Sigmoid colon (tissue), 3 donors: ENCODE data around the gene ZSWIM6.

ENCODE experiments used
- CTCF ChIP-seq, 4 experiments: fragments of 450-650 bp in 3 of 4; fragments of 200-600 bp in 1 of 4; IDR thresholded peaks; one replicate each; pipeline ENCODE4 v1.5.1; 2016 to 2019; ENCODE audit warnings: antibody characterized with exemption in 4 of 4, mild to moderate bottlenecking in 3 of 4, moderate library complexity in 2 of 4
- POLR2A ChIP-seq, 2 donors: fragments of 450-650 bp; IDR thresholded peaks; one replicate each; pipeline ENCODE4 v1.6.1; 2016; ENCODE audit warnings: antibody characterized with exemption in 2 of 2, mild to moderate bottlenecking in 2 of 2, moderate library complexity in 2 of 2

GRCh38 chr5:61455179-61456006 lies 123.3 kb downstream of the ZSWIM6 start:
- TF ChIP-seq POLR2A (IDR thresholded peaks at IDR 0.05) (no peak), CTCF (IDR thresholded peaks at IDR 0.05) (no peak)
